BJ (cell line): ENCODE data around the gene CFAP47. TPM values are rescaled to one million over a fixed set of nuclear protein-coding genes. Genes with fewer than 3 reads are reported as not detected.
"Not testable (repeated sequence)": the region's sequence is repeated elsewhere in the genome, so short reads cannot be mapped to it uniquely, and the experiment has no call there.

Source experiments
- CTCF ChIA-PET: fragments of 350-600 bp; formaldehyde crosslinking; extraction: SDS; loops from one replicate; lab custom pipeline; 2021; ENCODE audit warnings: antibody characterized with exemption, inconsistent platforms; lab: Yijun Ruan, JAX
- POLR2A ChIA-PET: fragments of 300-600 bp; sonication (Branson Sonifier 250); formaldehyde crosslinking; extraction: SDS; loops from one replicate; lab custom pipeline; 2021; ENCODE audit warnings: antibody characterized with exemption; lab: Charles Lee
- DNase-seq: peaks from one replicate; pipeline ENCODE4 v3.0.0-alpha.2; 2011; ENCODE audit warnings: low read depth
- H3K27me3 ChIP-seq: 2 replicates; pipeline ENCODE4 v1.6.0; 2011; ENCODE audit warnings: low read length; ENCODE audit not compliant: control insufficient read depth, insufficient read depth
- H3K36me3 ChIP-seq: 2 replicates; pipeline ENCODE4 v1.5.1; 2011; ENCODE audit warnings: low read length; ENCODE audit not compliant: control insufficient read depth, insufficient read depth
- H3K4me3 ChIP-seq: 2 replicates; pipeline ENCODE4 v1.5.1; 2011; ENCODE audit warnings: low read depth, mild to moderate bottlenecking, control low read depth, low read length
- CTCF ChIP-seq: IDR thresholded peaks from 2 replicates; pipeline ENCODE4 v1.5.1; 2011; ENCODE audit warnings: low read depth, mild to moderate bottlenecking, control low read depth, inconsistent platforms, low read length, moderate library complexity; ENCODE audit not compliant: insufficient read depth
- polyA minus RNA-seq: library from RNA; depleted of rRNA, polyadenylated mRNA; stranded (reverse); fragments of >200 nt; gene quantifications from 2 replicates; pipeline ENCODE4 v1.2.3, GENCODE V29; 2011; rRNA and poly(A)+ RNA removed
- polyA plus RNA-seq: library from polyadenylated mRNA; depleted of rRNA; stranded (reverse); fragments of >200 nt; gene quantifications from 2 replicates; pipeline ENCODE4 v1.2.3, GENCODE V29; 2011; rRNA removed

The CFAP47 gene
- polyA plus RNA-seq (not detected in 2 replicates), polyA minus RNA-seq (not detected in 2 replicates)

- ChIA-PET POLR2A (no interaction called here), CTCF (no interaction called here)
- no peaks in the 10 kb centered on the region for H3K36me3 ChIP-seq
- no peak for TF ChIP-seq CTCF
- no peak for DNase-seq
- no peak within 1 kb of the TSS for H3K4me3 ChIP-seq
- H3K27me3 ChIP-seq: no peaks in the 10 kb centered on the region
Observed at GRCh38 chrX:35919536-35920309, at the start of gene CFAP47. CFAP47 (plus strand) TSS chrX:35919734; CDS start chrX:35919800, 66 bp downstream.

GRCh38 chrX:35880601-35881000 is 38.9 kb upstream of the CFAP47 start:
- no peaks in the 10 kb centered on the region for H3K27me3 ChIP-seq
- no peak for TF ChIP-seq CTCF
- no peak for DNase-seq
- POLR2A ChIA-PET: no interaction called here
- no peak overlapping the region for H3K4me3 ChIP-seq
- no peaks in the 10 kb centered on the region for H3K36me3 ChIP-seq
- CTCF ChIA-PET: no interaction called here

- H3K4me3 ChIP-seq: no peak overlapping the region
- no peak for DNase-seq
- no peaks in the 10 kb centered on the region for H3K27me3 ChIP-seq
- ChIA-PET POLR2A (no interaction called here), CTCF (no interaction called here)
- TF ChIP-seq CTCF: no peak
- no peaks in the 10 kb centered on the region for H3K36me3 ChIP-seq
Observed at GRCh38 chrX:35886135-35886534, 33.4 kb upstream of the CFAP47 start.

GRCh38 chrX:35890699-35891098 is 28.8 kb upstream of the CFAP47 start:
- DNase-seq: no peak
- POLR2A ChIA-PET: no interaction called here
- H3K27me3 ChIP-seq: no peaks in the 10 kb centered on the region
- H3K4me3 ChIP-seq: no peak overlapping the region
- CTCF ChIA-PET: no interaction called here
- no peaks in the 10 kb centered on the region for H3K36me3 ChIP-seq
- TF ChIP-seq CTCF: no peak

GRCh38 chrX:35986816-35987215 is 67.3 kb downstream of the CFAP47 start:
- H3K36me3 ChIP-seq, H3K27me3 ChIP-seq, DNase-seq, CTCF ChIA-PET, POLR2A ChIA-PET, H3K4me3 ChIP-seq: not testable (repeated sequence)

GRCh38 chrX:36007207-36007606 is 87.7 kb downstream of the CFAP47 start:
- ChIA-PET POLR2A (no interaction called here), CTCF (no interaction called here)
- Histone ChIP-seq H3K27me3 (no peaks in the 10 kb centered on the region), H3K36me3 (no peaks in the 10 kb centered on the region), H3K4me3 (no peak overlapping the region)
- DNase-seq: no peak
- no peak for TF ChIP-seq CTCF
